Superior temporal gyrus (tissue), 1 donor: ENCODE results near the gene NT5E.
"Not testable (repeated sequence)": the region's sequence is repeated elsewhere in the genome, so short reads cannot be mapped to it uniquely, and the experiment has no call there.

ENCODE experiments used
- DNase-seq: peaks from one replicate; pipeline ENCODE4 v3.0.0-alpha.2; 2016; ENCODE audit errors: extremely low spot score

NT5E gene

GRCh38 chr6:85449818-85450759 is at the start of gene NT5E:
NT5E (plus strand) TSS chr6:85450083; CDS start chr6:85450140, 57 bp downstream.
- peak; percentile 36 for DNase-seq

DNA sequence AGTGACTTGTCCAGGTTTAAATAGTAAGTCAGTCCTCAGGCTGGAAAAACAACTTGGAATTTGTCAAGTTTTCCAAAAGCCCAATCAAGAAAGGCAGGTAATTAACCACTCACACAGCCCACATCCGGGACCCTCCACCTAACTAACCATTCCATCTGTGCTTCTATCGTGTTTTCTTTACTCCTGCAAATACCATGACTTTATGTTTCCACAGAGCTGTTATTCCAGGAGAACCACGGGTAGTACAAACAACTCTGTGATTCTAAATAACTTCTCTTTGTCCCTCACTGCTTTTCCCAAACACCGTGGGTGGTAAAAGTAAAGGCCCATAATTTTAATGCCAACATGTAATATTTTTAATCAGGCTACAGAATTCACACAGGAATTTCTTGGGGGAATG is 49.6 kb upstream of the NT5E start:
- DNase-seq: no peak

- DNase-seq: no peak
These were observed 48.5 kb upstream of the NT5E start for GRCh38 chr6:85401186-85402021.

- no peak for DNase-seq
These were observed 47.8 kb upstream of the NT5E start for GRCh38 chr6:85402071-85402470.

DNA sequence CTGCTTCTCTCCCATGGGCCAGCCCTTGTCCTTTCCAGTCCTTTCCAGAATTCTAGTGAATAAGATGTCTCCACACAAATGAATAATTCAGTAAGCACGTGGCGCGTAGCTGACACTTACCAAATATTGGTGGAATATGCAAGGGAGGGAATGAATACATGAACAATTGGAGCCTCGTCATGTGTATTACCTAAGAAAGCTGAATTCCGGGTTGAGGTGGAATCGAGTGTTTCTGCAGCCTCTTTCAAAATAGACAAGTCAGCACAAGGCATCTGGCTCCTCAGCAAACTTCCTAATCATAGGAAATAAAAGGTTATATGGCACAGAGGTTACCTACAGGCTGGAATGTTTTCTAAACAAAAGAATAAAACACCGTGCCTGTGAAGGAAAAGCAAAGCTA is 47.0 kb upstream of the NT5E start:
- no peak for DNase-seq

DNA sequence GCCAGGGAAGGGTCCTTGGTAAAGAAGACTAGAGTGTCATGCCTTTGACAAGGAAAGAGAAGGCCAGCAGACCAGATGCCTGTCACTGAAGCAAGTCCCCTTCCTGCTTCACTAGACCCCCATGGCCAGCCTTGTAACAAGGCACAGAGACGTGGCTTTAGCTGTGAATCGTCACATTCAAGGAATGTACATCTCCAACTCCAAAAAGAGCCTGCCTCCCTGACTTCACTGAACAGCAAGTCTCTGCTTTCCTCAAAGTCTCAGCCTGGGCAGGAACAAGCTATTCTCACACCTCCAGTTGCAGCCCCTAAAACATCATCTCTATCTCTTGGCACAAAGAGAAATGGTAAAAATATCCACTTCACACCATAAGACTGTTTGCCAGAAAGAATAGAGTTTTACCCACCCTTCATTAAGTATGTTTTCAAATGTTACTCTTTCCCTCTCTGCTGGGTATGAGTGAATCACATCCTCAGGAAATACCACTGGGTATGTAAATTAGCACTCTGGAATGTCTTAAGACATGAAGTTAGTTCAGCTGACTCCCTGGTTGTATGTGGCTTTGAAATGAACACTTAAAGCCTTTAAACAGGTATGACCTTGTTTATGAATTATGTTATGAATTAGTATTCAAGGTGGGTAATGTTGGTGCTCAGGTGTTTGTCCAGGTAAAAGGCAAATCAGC is 46.4 kb upstream of the NT5E start:
- DNase-seq: no peak

GRCh38 chr6:85404016-85404563 is 45.8 kb upstream of the NT5E start:
- DNase-seq: not testable (repeated sequence)

DNA sequence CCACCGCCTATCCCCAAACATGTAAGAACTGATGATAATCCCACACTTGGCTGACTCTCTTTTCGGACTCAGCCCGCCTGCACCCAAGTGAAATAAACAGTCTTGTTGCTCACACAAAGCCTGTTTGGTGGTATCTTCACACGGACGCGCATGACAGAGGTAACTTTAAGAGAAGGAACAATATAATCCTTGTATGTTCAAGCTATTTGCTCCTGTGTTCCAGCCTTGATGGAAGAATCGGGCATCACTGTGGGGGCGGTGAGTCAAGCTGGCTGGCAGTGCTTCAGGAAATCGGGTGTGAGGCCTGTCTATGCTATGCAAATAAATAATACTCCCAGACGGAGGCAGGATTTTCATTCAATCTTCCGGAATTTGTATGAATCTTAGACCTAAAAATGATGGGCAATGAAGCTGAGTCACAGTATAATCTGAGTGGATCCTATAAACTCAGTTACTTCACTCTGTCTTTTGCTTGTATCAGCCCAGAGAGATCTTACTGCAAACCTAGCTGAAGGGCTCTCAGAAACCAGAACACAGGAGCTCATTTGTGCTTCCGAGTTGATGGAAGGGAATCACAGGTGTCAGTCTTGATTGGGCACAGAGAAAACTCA is 45.2 kb upstream of the NT5E start:
- DNase-seq: no peak

- DNase-seq: no peak
These were observed 44.6 kb upstream of the NT5E start for GRCh38 chr6:85405175-85405852.

- no peak for DNase-seq
These were observed 44.1 kb upstream of the NT5E start for GRCh38 chr6:85405853-85406198.

GRCh38 chr6:85406641-85407075 is 43.2 kb upstream of the NT5E start:
- DNase-seq: no peak

- no peak for DNase-seq
These were observed 41.8 kb upstream of the NT5E start for GRCh38 chr6:85408039-85408438.

- no peak for DNase-seq
These were observed 36.9 kb upstream of the NT5E start for GRCh38 chr6:85412911-85413430.

GRCh38 chr6:85416049-85416448 is 33.8 kb upstream of the NT5E start:
- DNase-seq: no peak

DNA sequence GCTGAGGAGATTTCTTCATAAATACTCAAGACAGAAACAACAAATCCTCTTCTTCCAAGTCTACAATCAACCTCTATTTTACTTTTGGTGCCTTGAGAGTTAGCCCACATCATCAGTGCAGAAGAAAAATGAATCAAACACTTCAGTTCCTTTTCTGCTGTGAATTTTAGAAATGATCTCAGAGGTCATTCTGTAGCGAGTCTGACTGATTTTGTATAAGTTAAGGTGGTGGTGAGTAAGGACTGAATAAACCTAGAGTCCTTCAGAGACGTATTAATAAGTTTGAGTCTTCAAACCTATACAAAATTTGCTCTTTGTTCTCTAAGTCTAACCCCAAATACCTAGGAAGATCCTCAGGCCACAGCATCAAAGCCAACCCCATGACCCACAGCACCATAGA is 33.1 kb upstream of the NT5E start:
- DNase-seq: no peak

GRCh38 chr6:85417336-85417735 is 32.5 kb upstream of the NT5E start:
- no peak for DNase-seq

DNA sequence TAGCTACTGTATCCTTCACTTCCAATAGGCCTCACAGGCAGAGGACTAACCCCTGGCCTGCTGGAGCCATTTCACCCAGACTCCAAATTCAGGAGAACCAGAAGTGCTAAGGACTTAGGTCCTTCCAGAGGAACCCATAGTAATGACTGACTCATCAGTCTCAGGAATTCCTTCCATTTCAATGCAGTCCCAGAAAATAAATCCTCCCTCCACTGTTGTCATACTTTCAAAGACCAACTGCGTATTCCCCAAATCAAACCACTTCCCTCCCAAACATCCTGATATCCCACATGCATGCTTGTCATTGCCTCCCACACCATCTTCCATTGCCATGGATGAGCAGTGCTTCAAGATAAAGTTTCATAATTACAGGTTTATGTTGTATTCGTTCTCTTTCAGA is 31.8 kb upstream of the NT5E start:
- no peak for DNase-seq

DNA sequence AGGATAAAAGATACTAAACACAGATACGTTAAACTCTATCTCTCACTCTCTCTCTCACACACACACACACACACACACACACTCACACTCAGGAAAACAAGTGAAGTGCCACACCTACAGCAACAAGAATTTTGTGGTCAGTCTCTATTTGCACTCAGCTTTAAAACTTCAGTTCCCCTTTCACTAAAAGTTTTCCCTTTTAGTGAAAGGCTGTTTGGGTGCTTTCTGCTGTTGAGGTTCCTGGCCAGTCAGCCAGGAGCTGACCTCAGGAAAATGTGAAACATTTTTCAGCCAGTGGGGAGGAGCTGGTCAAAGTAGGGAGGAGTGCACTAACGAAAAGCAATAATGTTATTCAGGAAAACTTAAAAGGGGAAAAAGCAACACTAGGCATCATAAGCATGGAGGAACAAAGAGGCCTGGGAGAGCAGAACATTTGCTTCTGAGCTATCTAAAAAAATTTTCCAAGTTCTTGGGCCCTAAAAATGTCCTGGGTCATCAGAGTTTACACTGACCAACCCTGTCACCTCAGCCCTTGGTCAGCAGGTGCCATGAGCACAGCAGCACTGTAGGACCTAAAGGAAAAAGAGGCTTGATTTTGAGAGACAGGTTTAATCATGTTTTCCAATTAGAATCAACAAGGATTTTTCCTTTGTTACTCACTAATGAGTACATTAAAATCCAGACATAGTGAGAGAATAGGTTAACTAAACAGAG is 30.7 kb upstream of the NT5E start:
- DNase-seq: no peak

DNA sequence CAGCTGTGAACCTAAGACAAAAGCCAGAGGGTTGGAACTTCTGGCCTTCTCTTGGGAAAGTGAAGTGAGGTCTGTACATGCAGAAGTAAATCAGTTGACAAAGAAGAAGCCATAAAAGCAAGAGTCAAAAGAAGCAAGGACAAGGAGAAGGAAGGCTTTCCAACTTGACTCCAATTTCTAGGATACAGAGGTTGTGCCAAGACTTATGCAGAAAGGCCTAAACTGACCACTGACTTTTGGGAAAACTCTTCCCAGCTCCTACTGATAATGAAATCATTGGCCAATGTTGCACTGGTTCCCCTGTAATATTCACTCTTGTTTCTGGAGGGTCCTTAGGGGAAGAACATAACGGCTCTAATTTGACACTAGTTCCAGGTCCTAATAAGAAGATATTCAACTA is 29.3 kb upstream of the NT5E start:
- DNase-seq: no peak

GRCh38 chr6:85421181-85421580 is 28.7 kb upstream of the NT5E start:
- DNase-seq: no peak
